Dermis microvascular lymphatic vessel endothelial cell (primary cell): ENCODE data around the gene PRRG3. TPM values are rescaled to one million over a fixed set of nuclear protein-coding genes. Genes with fewer than 3 reads are reported as not detected.

Experiments used
- DNase-seq, 2 donors: peaks; one replicate each; pipeline versions ENCODE4 v3.0.0 to v3.0.0-alpha.2; 2010; ENCODE audit warnings: low read depth in 2 of 2
- total RNA-seq: library from RNA; depleted of rRNA; stranded (reverse); fragments of >200 nt; gene quantifications from 2 replicates; pipeline ENCODE4 v1.2.1, GENCODE V29; 2014

PRRG3 gene
- total RNA-seq, 1 donor from 2014 or later = not detected

DNA sequence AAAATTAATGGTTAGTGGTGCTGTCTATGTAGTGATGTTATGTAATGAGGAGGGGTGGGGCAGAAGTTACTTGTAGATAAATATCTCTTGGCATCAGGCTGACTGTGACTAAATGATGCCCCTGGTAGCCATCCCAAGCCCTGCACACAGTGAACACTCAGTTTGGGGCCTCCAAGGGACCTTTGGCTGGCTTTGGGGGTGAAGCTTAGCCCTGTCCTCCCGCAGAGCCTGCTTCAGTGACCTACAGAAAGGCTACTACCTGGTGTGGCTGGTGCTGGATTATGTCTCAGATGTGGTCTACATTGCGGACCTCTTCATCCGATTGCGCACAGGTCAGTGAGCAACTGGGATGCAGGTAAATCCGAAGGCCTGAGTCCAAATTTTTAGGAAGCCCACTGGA is 47.1 kb downstream of the PRRG3 start:
- no peak for DNase-seq

DNA sequence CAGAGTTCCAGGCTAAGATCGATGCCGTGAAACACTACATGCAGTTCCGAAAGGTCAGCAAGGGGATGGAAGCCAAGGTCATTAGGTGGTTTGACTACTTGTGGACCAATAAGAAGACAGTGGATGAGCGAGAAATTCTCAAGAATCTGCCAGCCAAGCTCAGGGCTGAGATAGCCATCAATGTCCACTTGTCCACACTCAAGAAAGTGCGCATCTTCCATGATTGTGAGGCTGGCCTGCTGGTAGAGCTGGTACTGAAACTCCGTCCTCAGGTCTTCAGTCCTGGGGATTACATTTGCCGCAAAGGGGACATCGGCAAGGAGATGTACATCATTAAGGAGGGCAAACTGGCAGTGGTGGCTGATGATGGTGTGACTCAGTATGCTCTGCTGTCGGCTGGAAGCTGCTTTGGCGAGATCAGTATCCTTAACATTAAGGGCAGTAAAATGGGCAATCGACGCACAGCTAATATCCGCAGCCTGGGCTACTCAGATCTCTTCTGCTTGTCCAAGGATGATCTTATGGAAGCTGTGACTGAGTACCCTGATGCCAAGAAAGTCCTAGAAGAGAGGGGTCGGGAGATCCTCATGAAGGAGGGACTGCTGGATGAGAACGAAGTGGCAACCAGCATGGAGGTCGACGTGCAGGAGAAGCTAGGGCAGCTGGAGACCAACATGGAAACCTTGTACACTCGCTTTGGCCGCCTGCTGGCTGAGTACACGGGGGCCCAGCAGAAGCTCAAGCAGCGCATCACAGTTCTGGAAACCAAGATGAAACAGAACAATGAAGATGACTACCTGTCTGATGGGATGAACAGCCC is 48.6 kb downstream of the PRRG3 start:
- no peak for DNase-seq

DNA sequence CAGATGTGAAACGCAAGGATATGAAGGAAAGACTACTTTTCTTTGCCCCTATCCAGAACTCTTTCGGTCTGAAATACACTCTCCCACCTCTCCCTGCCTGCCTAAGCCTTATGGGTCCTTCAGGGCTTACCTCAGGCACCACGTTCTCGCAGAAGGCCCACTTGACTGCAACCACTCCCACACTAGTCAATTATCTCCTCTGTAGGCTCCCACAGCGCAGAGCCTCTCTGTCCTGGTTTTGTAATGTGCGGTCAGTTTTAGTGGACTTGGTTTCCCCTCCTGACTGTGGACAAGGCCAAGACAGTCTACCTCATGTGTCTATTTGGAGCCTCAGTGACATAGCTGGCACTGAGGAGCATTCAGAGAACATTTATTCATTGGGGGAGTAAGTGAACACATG is 50.4 kb downstream of the PRRG3 start:
- DNase-seq = no peak

DNA sequence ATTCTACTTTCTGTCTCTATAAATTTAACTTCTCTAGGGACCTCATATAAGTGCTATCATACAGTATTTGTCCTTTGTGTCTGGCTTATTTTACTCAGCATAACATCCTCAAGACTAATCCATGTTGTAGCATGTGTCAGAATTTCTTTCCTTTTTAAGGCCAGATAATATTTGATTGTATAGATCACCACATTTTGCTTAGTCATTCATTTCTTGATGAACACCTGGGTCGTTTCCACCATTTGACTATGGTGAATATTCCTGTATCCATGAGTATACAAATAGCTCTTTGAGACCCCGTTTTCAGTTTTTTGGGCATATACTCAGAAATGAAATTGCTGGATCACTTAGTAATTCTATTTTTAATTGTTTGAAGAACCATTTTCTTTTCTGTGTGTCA is 51.2 kb downstream of the PRRG3 start:
- DNase-seq = no peak

DNA sequence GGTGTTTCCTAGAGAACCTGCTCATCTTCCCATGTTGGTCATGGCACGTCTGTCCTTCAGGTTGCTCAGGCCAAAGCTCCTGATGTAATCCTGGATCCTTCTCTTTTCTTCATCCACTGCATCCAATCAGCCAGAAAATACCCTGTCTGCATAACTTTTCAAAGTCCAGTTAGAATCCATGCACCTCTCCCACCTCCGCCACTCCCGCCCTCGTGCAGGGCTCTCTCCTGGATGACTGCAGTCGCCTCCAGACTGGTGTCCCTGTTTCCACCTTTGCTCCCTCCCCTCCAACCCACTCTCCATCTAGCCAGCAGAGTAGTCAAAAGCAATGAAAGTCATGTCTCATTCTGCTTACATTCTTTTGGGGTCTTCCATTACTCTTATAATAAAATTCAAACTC is 55.3 kb downstream of the PRRG3 start:
- no peak for DNase-seq

DNA sequence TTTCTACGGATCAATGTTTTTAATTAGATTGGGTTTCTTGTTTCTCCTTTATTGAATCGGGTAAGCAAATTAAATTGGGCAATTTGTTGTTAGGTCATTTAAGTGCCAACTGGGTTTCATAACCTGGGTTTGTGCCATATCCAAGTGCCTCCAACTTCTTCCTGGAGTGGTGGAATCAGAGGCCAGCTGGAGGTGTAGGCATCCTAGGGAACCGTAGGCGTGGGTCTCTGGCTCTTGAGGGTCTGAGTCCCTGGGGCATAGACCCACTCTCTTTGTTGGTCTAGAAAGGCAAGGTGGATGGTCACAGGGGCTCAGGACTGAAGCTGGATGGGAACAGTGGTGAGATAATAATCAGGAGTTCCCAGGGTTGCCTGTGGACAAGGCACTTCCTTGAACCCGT is 57.6 kb downstream of the PRRG3 start:
- no peak for DNase-seq

DNA sequence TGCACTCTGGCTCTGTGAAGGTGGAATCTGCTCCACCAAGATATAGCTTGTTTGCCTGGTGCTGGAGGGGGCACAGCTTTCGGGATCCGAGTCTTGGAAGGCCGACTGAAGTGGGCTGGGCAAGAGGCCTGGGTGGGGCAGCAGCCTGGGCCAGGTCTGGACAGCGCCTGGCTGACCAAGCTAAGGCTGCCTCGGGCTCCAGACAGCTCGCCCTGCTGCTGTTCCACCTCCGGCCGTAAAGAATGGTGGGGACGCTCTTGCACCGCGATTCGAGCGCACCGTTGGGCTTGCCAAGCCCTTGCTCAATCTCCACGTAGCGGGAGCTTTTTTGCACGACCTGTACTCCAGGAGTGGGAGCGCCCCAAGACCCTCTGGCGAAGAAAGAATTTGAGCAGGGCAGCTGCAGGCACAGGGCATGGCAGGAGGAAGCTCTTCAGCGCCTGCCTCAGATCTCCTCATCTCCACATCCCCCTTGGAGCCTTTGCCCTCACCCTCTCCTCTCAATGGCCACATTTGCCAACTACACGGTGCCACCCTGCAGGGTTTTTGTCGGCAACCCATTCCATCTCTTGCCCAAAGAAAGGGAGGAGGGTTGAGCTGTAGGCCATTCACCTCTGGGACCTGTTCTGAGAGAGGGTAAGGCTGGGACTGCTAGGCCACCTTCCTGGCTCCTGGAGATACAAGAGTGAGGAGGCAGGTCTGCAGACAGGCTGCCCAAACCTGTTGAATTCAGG is 58.2 kb downstream of the PRRG3 start:
- DNase-seq = peak; percentile 20 to 58

DNA sequence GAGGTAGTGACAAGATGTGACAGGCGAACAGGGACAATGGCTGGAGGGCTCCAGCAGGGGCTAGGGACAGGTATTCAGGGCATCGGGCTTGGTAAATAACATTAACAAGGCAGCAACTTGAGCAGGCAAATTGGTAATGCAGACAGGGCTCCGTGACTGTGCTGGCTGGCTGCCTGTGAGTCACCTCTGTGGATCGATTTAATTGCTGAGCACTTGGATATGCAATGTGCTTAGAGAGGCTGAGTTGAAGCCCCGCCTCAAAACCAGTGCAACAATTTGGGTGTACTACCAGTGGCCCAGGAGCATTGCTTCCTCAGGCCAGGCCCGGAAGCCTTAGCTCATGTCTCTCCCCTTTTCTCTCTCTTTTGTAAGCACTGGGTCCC is 58.8 kb downstream of the PRRG3 start:
- DNase-seq = no peak

DNA sequence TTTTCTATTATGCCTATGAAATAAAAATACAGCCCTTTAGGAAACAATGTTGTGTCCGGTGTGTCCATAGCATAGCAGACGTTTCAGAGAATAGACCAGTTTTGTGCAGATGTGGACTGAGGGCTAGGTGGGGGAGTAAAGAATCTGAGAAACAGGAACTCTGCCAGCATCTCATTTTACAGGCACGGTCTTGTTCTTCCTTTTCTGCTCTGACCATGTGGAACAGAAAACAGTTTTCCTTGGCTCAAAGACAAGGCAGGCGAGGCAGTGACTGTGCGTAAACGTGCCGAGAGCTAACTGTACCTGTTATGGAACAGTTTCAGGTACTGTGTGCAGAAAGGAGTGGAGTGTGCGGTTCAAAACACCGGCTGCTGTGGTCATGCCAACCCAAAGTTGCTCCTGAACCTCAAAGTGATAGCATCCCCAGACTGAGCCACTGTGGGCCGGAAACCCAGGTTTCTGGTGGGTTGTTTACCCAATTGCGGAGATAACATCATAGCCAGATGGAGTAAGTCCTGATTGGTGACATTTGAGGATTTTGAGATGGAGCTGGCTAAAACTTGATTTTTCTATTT is 59.5 kb downstream of the PRRG3 start:
- no peak for DNase-seq

Other genes with a start within 250 kb of the PRRG3 start
- gene PASD1, start 131.8 kb upstream of the PRRG3 start, total RNA-seq = not detected in 2 replicates
- not detected in 2 replicates for gene FATE1, start 20.6 kb downstream of the PRRG3 start, total RNA-seq
- gene CNGA2, start 39.3 kb downstream of the PRRG3 start, total RNA-seq = not detected in 2 replicates
- not detected in 2 replicates for gene MAGEA4, start 217.4 kb downstream of the PRRG3 start, total RNA-seq